GM21381 (cell line): ENCODE measurements around the gene FAM222A.

Source experiments
- ATAC-seq: cut with Tn5 transposase; IDR thresholded peaks from one replicate; pipeline ENCODE4 v1.9.1; 2021; ENCODE audit warnings: mild to moderate bottlenecking, moderate library complexity; ENCODE audit not compliant: unreplicated experiment

FAM222A gene

DNA sequence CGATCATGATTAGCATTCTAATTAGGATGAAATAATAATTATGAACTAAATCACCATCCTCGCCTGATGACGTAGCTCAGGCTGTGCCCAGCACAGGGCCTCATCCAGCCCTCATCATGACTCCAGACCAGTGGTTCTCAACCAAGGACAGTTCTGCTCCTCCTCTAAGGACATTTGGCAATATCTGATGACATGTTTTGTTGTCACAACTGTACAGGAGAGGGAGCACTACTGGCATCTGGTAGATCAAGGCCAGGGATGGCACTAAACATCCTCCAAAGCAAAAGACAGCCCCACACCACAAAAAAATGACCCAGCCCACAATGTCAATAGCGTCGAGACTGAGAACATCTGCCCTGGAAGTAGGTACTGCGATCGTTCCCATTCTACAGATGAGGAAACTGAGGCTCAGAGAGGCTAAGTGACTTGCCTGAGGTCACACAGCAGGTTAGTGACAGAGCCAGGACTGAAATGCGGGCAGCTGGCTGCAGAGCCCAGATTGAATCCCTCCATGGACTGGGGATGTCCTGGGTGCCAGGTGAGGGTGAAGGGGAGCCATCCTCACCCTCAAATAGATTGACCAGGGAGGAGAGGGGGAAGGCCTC lies 104.1 kb downstream of the FAM222A start:
- no peak for ATAC-seq

DNA sequence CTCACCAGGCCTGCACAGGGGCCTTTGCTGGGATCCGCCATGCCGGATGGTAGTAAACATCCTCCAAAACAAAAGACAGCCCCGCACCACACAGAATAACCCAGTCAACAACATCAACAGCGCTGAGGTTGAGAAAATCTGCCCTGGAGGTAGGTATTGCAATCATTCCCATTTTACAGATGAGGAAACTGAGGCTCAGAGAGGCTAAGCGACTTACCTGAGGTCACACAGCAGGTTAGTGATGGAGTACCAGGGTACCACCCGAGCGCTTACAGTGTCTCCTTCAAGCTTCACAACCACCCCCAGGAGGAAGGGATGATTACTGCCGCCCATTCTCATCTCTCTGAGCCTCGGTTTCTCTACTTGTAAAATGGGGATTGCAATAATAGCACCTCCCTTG lies 104.6 kb downstream of the FAM222A start:
- ATAC-seq, result no peak

DNA sequence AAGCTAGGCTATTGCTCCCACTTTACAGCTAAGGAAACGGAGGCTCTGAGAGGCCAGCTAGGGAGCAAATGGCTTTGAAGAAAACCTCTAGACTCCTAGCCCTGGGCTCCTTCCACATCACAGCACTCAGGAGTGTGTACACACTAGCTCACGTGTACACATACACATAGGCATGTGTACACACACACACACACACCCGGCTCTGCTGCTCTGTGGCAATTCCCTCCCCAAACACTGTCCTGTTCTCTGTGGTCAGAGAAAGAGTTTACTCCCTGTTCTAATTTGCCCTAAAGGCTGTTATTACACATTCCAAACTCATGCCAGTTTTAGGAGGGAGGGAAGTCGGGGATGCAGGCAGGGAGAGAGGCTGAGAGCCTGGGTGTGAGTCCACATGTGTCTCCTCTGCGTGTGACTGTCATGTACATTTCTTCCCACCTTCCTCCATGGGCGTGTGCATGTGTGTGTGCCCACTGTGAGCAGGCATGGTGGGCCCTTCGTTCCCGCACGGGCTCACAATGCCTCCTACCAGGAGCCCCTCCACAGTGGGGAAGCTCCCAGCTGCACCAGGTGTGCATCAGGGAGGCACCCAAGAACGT lies 105.4 kb downstream of the FAM222A start:
- ATAC-seq, result no peak
